ENCODE results near the gene BORCS6.

The BORCS6 gene

GRCh38 chr17:8227238-8227581 is 37.2 kb upstream of the BORCS6 start:
- peak overlapping the region; percentile 25 for H3K4me3 ChIP-seq (ENCODE audit: low read depth, low read length)
- DNase-seq (ENCODE audit: low read depth): no peak
- TF ChIP-seq, protein P1, sequence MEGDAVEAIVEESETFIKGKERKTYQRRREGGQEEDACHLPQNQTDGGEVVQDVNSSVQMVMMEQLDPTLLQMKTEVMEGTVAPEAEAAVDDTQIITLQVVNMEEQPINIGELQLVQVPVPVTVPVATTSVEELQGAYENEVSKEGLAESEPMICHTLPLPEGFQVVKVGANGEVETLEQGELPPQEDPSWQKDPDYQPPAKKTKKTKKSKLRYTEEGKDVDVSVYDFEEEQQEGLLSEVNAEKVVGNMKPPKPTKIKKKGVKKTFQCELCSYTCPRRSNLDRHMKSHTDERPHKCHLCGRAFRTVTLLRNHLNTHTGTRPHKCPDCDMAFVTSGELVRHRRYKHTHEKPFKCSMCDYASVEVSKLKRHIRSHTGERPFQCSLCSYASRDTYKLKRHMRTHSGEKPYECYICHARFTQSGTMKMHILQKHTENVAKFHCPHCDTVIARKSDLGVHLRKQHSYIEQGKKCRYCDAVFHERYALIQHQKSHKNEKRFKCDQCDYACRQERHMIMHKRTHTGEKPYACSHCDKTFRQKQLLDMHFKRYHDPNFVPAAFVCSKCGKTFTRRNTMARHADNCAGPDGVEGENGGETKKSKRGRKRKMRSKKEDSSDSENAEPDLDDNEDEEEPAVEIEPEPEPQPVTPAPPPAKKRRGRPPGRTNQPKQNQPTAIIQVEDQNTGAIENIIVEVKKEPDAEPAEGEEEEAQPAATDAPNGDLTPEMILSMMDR (conservative IDR thresholded peaks at IDR 0.05; ENCODE audit: low read depth, low read length): no peak

DNA sequence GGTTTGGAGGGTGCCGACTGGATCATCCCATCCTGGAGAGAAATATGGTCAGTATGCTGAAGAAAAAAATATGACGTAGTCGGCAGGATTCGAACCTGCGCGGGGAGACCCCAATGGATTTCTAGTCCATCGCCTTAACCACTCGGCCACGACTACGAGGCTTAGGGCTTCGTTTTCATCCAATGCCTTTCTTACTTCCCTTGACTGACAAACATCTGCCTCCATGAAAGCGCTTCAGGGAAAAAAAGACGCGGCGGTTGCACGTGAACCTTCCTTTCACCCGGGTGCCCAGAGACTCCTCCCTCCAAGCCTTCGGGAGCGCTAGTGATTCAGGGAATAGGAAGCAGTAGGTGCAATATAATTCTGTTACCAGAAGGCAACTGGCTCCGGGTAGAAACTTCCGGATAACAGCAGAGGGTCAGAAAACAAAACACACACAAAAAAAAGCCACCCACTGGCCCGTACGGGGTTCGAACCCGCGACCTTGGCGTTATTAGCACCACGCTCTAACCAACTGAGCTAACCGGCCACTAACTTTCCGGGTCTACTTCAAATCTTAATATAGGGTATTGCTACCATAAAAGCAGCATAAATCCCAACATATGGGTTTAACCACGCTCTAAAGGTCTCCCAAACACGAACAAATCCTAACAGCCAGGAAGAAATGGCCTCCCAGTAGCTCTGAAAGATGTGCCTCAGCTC is 36.7 kb upstream of the BORCS6 start:
- peak overlapping the region; percentile 54 for H3K4me3 ChIP-seq (ENCODE audit: low read depth, low read length)
- TF ChIP-seq, protein P1 (conservative IDR thresholded peaks at IDR 0.05; ENCODE audit: low read depth, low read length): no peak
- DNase-seq (ENCODE audit: low read depth): peak; percentile 97

DNA sequence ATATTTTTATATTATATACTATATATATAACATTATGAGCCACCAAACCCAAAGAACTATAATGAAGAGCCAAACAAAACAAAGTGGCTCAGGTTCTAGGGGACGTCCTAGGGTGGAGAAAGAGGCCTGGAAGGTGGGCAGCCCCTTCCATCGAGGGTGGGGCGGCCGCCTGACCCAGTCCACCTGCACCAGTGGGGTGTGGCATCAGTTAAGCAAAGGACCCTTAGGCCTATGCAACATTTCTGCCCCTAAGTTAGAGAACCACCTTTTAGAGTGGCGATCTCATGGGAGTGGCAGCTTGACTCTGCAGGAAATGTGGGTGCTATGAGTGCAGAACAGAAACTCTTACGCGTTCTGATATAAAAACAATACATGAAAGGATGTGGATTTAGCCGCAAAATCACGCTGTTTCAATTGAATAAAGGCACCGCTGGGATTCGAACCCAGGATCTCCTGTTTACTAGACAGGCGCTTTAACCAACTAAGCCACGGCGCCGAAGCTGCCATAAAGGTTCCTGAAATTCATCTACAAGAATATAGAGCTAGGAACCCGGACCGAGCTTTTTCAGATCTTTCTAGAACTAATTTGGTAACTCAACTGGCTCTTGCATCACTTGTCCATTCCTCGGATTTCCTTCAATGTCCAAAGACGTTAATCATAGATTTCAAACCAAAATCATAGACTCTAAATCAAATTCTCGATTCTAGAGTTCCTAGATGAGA is 36.0 kb upstream of the BORCS6 start:
- peak overlapping the region; percentile 54 for H3K4me3 ChIP-seq (ENCODE audit: low read depth, low read length)

DNA sequence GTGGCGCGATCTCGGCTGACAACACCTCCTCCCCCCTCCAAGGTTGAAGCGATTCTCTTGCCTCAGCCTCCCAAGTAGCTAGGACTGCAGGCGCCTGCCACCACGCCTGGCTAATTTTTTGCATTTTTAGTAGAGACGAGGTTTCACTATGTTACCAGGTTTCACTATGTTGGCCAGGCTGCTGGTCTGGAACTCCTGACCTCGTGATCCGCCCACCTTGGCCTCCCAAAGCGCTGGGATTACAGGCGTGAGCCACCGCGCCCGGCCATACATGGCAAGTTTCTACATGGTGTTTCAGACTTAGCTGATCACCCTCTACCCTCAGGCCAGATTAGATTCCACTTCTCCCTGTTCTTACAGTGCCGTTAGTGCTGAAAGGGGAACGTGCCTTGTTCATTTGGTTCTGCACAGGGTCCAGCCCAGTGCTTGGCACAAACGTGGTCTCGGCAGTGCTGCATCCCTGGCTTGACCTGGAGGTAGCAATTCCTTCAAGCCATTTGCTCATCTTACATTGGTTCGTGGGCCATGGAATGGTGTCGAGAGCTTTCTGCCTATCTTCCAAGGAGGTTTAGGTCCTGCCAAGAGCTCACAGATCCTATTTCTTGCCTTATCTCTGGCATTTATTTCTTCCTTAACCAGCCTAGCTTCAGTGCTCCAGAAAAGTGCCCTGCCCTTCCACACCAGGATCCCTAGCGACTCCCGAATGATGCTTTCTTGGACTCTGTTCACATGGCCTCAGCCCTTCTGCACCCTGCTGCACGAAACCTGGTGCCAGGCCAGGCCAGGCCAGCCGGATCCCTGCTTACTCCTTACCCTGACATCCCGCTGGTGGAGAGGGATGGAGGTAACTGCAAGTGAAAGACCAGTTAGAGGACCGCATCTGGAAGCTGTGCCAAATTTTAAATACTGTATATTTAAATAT is 35.2 kb upstream of the BORCS6 start:
- DNase-seq (ENCODE audit: low read depth): no peak
- TF ChIP-seq, protein P1 (conservative IDR thresholded peaks at IDR 0.05; ENCODE audit: low read depth, low read length): no peak
- no peak overlapping the region for H3K4me3 ChIP-seq (ENCODE audit: low read depth, low read length)

More for the DNA sequence above, 36.0 kb upstream of the BORCS6 start:
- TF ChIP-seq, protein P1 (conservative IDR thresholded peaks at IDR 0.05; ENCODE audit: low read depth, low read length): no peak
- DNase-seq (ENCODE audit: low read depth): peak; percentile 85

GRCh38 chr17:8223356-8224126 is 33.6 kb upstream of the BORCS6 start:
- H3K4me3 ChIP-seq (ENCODE audit: low read depth, low read length): peak overlapping the region; percentile 77
- TF ChIP-seq, protein P1 (conservative IDR thresholded peaks at IDR 0.05; ENCODE audit: low read depth, low read length): peak; percentile 41
- peak; percentile 52 for DNase-seq (ENCODE audit: low read depth)

DNA sequence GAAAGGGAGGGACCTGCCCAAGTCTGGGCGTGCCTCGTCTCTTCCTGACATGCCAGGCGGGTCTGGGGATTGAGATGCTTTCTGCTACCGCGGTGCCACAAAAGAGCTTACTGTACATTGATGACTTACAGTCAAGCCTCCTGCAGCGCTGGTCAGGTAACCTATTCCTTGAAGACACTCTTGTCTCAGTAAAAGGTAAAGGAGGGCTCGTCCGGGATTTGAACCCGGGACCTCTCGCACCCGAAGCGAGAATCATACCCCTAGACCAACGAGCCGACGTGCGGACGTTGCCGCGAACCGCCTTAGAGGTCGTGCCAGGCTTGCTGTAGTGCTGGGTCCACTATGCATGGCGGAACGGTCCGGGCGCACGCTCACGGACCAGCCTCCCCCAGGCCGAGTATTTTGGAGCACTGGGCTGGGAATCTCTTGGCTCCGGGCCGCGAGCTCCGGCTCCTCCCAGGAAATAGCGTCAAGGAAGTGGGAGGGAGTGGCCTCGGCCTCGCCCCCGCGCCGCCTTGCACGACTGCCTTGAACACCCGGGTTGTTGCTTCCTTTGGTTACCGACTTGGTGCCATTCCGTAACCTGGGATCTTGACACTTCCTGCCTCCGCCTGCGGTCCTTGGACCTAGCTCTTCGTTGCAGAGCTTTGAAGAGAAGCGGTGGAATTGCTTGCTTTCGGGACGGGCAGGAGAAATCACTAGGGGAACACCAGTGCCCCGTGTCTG is 32.8 kb upstream of the BORCS6 start:
- peak overlapping the region; percentile 77 for H3K4me3 ChIP-seq (ENCODE audit: low read depth, low read length)
- TF ChIP-seq, protein P1 (conservative IDR thresholded peaks at IDR 0.05; ENCODE audit: low read depth, low read length): no peak
- peak; percentile 96 for DNase-seq (ENCODE audit: low read depth)

All from choroid plexus epithelial cell (primary cell).